Measurements from ENCODE around the gene TOX2.
"Not testable (repeated sequence)": the region's sequence is repeated elsewhere in the genome, so short reads cannot be mapped to it uniquely, and the experiment has no call there.

The TOX2 gene

DNA sequence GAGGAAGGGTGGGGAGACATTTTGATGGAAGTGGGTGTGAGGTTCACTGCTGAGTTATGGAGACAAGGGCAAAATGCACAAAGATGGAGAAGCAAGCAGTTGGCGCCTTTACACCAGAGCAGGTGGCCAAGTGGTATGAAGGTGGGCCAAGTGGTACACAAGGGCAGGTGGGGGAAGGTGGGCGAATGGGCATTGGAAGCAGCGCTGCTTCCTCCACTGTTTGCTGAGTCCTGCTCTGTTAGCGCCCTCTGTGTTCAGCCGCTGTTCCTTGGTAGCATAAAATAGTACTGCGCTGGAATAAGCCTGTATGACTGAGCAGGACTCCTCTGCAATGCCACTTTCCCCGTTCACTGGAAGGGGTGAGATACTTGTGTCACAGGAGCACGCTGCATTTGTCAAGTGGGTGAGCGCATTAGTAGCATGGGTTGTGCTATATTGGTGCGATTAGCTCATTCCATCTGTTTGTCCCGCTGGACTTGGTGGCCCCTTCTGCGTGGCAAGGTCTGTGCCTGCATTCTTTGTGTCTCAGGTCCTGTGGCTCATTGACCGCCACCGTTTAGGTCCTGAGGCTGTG, 116.4 kb downstream of the TOX2 start:
- no peak for DNase-seq

DNA sequence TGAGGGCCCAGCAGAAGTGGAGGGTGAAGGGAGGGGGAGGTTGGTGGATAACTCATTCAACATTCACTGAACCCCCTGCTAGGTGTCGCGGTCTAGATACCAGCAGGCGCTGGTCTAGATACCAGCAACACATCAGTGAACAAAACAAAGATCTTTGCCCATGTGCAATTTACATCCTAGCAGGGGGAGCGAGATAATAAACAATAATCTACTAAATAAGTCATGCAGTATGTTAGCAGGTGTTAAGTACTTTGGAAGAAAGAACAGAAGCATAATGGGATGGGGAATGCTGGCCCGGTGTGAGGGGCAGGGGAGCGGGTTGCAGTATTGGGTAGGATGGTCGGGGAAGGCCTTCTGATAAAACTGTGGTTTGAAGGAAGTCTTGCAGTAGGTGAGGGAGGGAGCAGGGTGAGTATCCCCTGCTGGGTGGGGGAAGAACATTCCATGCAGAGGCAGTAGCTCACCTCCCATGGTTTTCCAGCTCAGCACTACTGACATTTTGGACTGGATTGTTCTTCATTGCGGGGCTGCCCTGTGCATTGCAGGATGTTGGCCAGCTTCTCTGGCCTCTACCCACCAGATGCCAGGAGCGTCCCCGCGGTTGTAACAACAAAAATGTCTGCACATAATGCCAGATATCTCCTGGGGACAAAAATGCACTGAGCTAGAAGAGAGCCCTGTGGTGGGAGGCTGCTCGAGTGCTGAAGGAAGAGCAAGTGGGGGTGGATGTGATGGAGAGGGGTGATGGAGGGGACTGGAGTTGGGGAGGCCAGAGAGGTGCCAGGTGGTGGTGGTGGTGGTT, 117.3 kb downstream of the TOX2 start:
- no peak for DNase-seq

DNA sequence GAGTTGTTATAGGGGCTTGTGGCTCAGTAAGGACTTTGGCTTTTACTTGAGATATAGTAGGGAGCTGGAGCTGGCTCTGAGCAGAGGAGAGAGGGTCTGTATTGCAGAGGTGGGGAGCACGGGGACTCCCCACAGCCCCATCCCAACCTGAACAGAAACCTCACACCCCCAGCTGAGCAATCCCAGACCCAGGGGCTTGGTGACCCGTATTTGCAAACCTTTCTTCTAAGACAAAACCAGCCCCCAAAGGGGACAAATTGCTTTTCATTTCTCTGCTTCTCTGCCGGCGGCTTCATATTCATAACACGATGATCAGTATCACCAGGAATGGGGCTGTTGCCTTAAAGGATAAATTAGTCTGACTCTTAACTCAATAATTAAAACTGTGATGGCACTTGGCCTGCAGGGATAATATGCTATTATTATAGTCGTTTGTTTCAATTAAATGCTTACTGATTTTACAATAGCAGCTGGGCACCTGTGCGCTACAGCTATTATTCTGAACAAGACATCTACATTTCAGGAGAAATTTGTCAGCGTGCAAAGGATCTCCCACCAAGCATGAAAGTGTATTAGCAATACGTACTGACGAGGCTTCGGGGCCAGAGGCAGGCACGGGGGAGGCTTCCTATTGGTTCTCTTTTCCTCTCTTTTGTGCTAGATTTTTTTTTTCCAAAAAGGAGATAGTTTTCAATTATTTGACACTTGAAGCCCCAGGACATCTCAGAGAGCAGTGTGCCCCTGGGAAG, 118.1 kb downstream of the TOX2 start:
- DNase-seq = no peak

DNA sequence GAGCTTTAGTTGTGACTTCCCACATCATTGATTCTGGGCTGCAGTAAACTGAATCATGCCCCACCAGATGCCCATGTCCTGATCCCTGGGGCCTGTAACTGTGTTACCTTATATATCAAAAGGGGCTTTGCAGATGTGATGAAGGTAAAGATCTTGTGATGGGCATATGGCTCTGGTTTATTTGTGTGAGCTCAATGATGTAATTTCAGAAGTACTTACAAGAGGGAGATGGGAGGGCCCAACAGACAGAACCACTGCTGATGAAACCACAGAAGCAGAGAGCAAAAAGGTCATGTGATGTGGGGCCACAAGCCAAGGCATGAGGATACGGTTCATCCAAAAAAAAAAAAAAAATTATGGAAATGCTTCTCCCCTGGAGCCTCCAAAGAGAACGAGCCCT, 118.7 kb downstream of the TOX2 start:
- DNase-seq = no peak

DNA sequence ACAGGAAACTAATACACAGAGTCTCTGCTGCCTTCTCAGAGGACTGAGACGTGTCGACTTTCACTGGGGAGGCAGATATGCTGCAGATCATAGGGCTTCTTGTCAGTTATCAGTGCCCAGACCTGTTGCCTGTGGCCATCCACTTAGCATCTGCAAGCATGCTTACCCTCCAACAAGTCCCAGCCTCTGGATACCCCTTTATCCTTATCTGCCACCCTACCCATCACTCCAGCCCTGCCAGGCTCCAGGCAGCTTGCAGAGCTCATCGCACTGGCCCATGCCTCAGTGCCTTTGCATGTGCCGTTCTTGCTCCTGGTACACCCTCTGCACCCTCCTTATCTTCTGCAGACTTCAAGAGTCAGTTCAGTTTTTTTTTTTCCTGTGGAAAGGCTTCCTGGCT, 119.2 kb downstream of the TOX2 start:
- no peak for DNase-seq

DNA sequence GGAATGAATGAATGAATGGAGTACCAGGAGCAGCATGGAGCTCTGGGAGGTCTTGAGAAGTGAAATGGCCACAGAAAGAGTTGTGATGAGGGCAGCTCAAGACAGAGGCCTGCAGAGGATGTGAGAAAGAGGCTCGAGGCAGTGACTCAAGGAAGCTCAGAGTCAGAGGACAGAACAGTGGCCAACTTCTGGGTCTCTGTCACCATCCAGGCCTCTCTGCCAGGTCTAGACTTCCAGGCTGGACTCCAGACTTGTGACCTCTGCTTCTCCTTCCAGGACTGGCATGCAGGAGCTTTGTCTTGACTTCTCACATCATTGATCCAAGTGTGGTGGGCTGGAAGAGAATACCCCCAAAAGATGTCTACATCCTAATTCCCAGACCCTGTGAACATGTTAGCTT, 119.8 kb downstream of the TOX2 start:
- no peak for DNase-seq

DNA sequence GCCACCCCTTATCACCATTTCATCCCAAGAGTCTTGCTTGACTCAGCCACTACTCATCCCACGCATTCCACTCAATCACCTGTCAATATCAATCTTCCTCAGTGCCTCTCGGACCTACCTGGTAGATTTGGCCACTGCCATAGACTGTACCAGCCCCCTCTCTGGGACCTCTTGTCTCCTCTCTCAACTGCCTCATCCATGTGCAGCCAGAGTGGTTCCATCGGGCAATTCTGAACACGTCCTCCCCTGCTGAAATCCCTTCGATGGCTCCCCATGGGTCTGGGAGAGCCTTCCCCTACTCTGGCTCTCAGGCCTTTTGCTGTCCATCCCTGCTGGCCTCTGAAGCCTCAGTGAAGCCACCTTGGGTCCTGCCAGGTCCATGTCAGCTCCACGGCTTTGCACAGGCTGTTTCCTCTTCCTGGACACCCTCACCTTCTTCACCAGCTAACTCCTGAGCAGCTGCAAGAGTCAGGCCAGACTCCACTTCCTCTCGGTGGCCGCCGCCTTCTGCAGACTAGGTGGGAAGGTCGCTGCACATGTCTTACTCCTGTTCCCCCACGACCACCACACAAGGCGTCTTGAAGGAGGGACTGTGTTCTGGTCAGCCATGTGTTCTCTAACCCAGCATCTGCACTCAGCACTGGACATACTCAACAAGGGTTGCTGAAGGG, 120.4 kb downstream of the TOX2 start:
- DNase-seq = no peak

DNA sequence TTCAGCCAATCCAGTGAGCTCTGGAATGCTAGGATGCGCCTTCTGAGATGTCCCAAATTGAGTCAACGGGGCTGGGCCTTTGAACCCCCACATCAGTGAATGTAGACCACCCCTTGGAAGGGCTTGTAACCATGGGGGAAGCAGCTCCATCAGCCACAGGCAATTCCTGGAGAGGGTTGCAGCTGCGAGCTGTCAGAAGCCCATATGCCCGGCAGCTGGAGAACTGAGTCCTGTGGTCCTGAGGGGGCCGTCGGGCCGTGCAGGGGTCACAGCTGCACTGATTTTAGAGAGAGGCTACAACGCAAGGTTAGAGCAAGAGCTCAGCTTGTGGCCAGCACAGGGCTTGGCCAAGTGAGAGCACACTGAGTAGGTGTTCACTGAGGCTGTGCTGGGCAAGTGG, 121.3 kb downstream of the TOX2 start:
- DNase-seq = no peak

DNA sequence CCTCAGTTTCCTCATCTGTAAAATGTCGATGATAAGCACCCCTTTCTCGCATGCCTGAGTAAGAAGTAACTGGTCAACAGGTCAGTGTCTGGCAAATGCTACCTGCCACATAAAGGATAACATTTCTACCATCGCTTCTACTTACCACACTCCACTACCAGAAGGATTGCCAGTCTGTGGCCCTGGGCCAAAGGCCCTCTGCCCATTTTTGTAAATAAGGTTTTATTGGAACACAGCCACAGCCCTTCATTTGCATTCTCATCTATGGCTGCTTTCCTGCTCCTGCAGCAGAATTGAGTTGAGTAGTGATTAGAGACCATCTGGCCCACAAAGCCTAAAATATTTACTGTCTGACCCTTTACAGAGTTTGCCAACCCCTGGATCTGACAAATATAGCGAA, 121.8 kb downstream of the TOX2 start:
- no peak for DNase-seq

DNA sequence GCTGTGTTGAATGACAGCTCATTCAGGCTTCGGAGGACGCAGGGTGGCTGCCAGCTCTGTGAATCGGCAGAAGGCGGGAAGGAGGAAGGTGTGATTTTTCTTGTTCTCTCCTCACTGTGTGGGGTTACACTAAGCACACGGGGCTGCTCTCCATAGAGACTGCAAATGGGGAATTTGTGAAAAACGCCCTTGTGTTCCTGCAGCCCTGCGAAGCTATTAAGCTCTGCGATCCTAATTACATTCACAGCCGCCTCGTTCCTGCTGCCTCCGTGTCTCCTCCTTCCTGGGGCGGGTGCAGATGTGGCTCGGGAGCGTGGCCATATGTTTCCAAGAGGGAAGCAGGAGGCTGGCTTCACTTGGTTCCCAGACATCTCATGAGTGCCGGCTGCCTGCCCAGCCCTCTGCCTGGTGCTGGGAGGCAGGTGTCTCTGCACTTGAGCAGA, 124.0 kb downstream of the TOX2 start:
- DNase-seq = peak in 36 of 56 donors; percentile 11 to 83 (median 36)

DNA sequence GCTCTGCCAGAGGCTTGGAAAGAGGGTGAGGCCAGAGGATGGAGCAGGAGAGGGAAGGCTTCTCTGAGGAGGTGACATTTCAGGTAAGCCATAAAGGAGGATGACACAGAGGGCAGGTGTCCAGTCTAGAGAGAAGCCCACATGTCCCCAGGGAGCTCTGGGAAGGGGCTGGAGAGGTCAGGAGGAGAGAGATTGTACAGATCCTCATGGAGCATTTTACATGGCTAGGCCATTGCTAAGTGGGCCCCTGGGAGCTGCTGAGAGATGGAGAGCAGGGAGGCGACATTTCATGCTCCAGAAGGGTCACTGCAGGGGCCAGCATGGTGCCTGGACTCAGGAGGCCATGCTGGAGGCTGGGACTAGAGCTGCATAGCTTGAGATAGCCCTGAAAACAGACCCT, 124.5 kb downstream of the TOX2 start:
- DNase-seq = no peak

DNA sequence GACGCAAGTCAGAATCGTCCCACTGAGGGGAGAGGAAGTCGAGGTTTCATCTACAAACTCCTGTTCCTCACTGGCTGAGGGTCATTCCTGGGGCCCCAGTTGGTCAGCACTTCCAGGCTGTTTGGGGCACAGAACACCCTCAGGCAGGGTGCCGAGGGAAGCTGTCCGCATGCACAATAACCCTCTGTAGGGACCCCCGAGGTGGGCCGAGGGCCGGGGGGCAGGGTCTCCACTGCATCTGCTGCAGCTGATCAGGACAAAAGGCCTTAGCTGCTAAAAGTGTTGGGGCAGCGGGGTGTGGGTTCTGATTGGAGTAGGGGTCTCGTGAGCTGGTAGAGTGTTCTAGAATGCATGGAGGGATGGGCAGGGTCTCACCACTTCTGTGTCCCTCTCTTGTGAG, 125.1 kb downstream of the TOX2 start:
- DNase-seq = no peak

DNA sequence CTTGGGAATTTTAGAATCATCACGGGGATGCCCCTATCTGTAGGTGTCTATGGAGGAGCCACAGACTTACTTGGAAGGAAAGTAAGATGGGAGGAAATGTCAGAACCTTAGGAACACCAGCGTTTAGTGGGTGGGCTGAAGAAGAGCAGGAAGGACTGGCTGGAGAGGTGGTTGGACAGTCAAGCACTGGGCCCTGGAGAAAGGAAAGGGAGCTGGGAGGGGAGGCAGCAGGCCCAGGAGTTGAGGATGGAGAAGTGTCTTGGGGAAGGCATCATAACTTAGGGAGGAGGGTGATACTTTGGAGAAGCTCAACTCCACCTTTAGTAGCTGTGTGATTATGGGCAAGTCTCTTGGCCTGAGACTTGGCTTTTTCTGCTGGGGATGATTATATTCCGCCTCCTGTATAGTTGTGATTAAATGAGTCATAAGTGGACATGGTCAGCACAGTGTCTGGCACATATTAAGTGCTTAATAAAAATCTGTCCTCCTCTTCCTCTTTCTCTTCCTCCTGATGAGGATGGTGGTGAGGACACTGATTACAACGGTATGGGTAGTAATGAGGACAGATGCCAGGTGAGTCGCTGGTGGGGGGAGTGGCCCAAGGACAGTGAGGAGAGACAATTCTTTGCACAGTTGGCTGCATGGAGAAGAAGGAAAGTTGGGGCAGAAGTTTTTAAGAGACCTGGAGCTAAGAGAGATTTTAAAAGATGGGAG, 125.7 kb downstream of the TOX2 start:
- no peak for DNase-seq

DNA sequence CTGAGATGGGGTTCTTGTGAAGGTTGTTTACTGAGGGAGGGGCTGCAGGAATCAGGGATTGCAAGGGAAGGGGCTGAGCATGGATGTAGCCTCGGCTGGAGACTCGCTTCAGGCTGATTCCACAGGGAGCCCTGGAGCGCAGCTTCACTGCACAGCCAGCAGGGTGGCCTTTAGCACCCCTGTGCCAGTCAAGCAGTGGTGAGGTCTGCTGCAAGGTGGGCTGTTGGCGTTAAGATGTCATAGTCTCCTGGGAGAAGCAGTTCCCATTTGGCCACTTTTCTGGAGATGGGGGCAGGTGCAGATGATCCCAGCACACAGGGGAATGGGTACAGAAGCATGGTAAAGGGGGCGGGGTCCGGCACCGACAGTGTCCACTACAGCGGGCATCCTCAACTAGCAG, 126.3 kb downstream of the TOX2 start:
- no peak for DNase-seq

DNA sequence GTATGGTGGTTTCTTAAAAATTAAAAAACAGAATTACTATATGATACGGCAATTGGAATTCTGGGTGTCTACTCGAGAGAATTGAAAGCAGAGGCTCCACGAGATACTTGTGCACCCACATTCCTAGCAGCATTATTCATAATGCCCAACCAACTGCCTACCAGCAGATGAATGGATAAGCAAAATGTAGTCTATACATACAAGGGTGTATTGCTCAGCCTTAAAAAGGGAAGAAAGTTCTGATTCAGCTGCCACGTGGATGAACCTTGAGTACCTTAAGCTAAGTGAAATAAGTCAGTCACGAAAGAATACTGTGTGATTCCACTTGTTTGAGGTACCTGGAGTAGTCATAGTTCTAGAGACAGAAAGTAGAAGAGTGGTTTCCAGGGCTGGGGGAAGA, 130.1 kb downstream of the TOX2 start:
- not testable (repeated sequence) for DNase-seq

DNA sequence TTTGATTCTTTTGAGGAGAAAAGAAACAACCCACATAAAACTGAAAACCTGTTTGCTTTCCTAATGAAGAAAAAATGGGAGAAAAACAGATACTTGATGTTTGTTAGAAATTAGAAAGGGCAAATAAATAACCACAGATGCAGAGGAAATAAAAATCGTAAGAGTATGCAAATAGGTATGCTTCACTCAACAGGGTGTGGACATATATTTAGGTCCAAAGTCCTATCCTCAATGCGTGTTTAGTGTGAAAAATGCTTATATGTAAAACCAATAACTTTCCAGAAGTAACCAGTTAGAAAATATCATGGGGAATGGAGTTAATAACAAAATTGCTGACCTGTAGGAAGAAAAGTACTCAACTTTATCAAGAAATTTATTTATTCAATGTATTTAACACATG, 135.7 kb downstream of the TOX2 start:
- no peak for DNase-seq

DNA sequence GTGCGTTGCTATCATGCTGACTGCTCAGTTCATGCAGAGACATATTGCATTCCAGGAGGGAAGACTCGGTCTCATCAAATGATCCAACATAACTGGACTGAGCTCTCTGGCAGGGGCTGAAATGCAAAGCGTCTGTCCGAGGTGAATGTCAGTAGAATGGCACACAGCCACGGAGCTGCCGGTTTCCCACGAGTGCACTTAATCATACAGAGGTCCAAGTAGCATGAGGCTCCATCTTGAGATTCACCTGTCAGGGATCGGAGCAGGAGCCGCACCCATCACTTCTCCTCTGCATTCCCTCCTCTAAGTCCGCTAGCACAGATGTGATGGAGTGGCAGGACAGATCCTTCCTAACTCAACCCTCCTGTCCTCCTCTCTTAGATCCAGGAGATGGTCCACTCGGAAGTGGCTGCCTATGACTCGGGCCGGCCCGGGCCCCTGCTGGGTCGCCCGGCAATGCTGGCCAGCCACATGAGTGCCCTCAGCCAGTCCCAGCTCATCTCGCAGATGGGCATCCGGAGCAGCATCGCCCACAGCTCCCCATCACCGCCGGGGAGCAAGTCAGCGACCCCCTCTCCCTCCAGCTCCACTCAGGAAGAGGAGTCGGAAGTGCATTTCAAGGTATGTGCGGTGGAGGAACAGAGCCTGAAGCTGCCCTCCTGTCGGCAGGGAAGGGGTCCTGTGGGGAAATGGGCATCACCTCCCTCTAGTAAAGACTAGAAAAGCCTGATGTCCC, 136.4 kb downstream of the TOX2 start:
- DNase-seq = no peak

DNA sequence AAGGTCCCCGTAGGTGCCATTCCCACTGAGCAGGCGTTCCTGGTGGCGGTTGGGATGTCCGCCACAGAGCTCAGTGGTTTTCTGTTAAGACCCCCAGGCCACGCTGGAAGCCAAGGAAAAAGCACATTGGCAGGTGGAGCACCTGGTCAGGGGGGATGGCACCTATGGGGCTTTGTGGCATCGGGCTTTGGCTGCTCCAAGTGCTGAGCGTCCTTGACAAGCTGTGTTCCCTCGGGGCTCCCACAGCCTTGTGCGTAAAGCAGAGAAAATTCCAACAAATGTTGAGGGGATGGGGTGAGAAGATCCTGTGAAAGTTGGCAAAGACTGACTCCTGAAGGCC, 137.0 kb downstream of the TOX2 start:
- DNase-seq = no peak

DNA sequence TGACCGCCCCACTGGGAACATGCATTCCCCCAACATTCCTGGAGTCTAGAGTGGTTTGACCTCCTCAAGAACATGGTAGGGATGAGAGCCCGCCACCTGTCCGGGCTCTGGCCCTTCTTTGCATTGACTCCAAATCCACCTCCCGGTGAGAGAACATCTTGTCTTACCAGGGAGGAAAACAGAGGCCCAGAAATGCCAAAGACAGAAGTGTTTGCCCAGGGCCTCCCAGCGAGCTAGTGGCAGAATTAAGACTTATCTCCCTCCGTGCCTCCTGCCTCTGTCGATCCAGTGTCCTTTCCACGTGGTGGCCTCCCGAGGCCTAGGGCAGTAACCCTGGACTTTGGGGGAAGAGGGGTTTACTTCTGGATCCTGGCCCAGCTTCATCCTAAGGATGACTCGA, 137.5 kb downstream of the TOX2 start:
- no peak for DNase-seq

DNA sequence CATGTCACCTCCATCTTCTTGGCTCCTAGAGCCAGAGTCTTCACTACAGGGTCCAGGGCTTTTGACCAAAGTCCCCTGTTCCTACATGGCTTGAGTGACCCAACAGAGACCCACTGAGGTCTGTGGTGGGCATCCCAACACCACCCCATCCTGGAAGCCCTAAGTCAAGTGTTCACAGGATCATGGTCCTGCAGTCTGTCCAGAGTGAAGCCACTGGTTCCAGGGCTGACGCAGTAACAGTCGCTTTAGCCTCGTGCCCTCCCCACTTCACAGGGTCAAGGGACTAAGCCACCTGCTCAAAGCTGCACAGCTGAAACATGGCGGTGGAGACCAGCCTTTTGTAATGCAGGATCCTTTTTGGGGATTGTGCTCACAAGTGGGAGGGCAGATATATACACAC, 138.4 kb downstream of the TOX2 start:
- no peak for DNase-seq

DNA sequence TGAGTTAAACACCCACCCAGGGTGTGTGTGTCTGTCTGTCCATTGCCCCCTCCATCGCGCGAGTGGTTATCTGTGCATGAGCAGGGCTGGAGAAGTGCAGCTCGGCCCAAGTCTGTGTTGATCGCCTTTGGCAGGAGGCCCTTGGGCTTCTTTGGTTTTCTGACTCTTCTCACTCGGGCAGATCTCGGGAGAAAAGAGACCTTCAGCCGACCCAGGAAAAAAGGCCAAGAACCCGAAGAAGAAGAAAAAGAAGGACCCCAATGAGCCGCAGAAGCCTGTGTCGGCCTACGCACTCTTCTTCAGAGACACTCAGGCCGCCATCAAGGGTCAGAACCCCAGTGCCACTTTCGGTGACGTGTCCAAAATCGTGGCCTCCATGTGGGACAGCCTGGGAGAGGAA, 139.5 kb downstream of the TOX2 start:
- no peak for DNase-seq

Data from nucleus accumbens (tissue), 56 donors.